NCI-H524 treated with DMSO at 0.1 percent for 48 hours (cell line): ENCODE measurements around the gene PCDH11X.
"Not testable (repeated sequence)": the region's sequence is repeated elsewhere in the genome, so short reads cannot be mapped to it uniquely, and the experiment has no call there.

Experiments used
- DNase-seq: peaks from one replicate; lab custom pipeline; 2025; lab: John Stamatoyannopoulos, UW

Gene PCDH11X, protein sequence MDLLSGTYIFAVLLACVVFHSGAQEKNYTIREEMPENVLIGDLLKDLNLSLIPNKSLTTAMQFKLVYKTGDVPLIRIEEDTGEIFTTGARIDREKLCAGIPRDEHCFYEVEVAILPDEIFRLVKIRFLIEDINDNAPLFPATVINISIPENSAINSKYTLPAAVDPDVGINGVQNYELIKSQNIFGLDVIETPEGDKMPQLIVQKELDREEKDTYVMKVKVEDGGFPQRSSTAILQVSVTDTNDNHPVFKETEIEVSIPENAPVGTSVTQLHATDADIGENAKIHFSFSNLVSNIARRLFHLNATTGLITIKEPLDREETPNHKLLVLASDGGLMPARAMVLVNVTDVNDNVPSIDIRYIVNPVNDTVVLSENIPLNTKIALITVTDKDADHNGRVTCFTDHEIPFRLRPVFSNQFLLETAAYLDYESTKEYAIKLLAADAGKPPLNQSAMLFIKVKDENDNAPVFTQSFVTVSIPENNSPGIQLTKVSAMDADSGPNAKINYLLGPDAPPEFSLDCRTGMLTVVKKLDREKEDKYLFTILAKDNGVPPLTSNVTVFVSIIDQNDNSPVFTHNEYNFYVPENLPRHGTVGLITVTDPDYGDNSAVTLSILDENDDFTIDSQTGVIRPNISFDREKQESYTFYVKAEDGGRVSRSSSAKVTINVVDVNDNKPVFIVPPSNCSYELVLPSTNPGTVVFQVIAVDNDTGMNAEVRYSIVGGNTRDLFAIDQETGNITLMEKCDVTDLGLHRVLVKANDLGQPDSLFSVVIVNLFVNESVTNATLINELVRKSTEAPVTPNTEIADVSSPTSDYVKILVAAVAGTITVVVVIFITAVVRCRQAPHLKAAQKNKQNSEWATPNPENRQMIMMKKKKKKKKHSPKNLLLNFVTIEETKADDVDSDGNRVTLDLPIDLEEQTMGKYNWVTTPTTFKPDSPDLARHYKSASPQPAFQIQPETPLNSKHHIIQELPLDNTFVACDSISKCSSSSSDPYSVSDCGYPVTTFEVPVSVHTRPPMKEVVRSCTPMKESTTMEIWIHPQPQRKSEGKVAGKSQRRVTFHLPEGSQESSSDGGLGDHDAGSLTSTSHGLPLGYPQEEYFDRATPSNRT (N-terminal part only)

GRCh38 chrX:91779135-91779534 is at the start of gene PCDH11X:
Gene PCDH11X (plus strand): TSS chrX:91779375. CDS start chrX:91835505, 56,130 bp downstream.
- not testable (repeated sequence) for DNase-seq

DNA sequence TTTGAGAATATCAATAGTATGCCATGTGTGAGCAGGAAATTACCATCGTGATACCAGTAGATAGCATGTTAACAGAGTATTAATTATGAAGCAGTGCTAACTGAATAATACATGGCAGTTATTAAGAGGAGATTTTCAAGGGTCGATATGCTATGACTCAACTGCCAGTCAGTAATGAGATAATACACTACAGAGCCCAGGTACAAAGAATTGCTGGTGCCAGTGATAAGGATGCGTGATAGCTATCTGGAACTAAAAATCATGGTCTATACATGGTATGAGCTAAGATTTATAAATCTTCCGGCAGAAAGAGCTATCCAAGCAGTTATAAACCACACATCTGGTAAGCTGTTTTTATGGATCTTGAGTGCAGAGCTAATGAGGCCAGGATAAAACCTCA is 31.7 kb upstream of the PCDH11X start:
- not testable (repeated sequence) for DNase-seq

DNA sequence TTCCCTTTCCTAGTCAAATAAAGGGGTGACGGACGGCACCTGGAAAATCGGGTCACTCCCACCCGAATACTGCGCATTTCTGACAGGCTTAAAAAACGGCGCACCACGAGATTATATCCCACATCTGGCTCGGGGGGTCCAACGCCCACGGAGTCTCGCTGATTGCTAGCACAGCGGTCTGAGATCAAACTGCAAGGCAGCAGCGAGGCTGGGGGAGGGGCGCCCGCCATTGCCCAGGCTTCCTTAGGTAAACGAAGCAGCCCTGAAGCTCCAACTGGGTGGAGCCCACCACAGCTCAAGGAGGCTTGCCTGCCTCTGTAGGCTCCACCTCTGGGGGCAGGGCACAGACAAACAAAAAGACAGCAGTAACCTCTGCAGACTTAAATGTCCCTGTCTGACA is 26.2 kb upstream of the PCDH11X start:
- DNase-seq: not testable (repeated sequence)

- not testable (repeated sequence) for DNase-seq
Observed at GRCh38 chrX:91770619-91771488, 8.3 kb upstream of the PCDH11X start.

GRCh38 chrX:91773943-91774342 is 5.2 kb upstream of the PCDH11X start:
- not testable (repeated sequence) for DNase-seq

- DNase-seq: not testable (repeated sequence)
Observed at GRCh38 chrX:91780008-91780407, 833 bp downstream of the PCDH11X start.

DNA sequence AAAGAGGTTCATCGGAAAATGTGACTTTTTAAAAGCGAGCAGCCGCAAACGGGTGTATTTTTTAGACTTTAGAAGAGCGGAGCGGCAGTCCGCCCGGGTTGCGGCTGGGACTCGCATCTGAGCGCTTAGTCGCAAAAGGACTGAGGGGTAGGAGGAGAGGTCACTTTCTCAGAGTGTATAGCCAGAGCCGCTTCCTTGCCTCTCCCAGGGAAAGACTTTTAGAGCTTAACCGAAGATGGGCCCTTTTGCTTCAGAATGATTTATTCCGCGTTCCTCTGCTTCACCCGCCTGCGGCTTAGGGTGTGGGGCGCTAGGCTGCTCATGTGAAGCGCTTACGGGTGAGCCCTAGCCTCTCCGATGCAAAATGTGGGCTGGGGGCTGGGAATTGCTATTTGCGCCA is 1.5 kb downstream of the PCDH11X start:
- not testable (repeated sequence) for DNase-seq

GRCh38 chrX:91781553-91782298 is 2.6 kb downstream of the PCDH11X start:
- not testable (repeated sequence) for DNase-seq

DNA sequence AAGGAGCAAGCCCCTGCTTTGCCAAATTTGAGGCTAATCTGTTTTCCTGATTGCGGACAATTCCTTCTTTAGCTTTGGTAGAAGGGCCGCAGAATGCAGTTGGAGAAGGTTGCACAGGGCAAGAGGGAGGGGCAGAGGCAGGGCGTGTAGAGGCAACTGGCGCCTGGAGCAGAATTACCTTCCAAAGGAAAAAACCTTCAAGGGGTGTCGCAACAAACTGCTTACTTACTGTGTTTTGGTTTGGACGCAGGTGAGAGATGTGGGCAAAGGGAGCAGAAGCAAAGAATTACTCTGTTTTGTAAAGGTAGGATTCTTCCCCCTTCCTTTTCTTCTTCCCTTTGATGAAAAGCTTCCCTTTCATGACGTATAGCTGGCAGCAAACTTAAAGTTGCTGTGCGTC is 3.6 kb downstream of the PCDH11X start:
- DNase-seq: not testable (repeated sequence)

- DNase-seq: not testable (repeated sequence)
Observed at GRCh38 chrX:91817537-91817936, 38.4 kb downstream of the PCDH11X start.

- DNase-seq: not testable (repeated sequence)
Observed at GRCh38 chrX:91825321-91825720, 46.1 kb downstream of the PCDH11X start.
